ENCODE data around the gene CSF3R. TPM values are rescaled to one million over a fixed set of nuclear protein-coding genes. Genes with fewer than 3 reads are reported as not detected.
A peak's percentile ranks its signal among the peaks of the same experiment; 100 is the strongest.
"Not testable (repeated sequence)": the region's sequence is repeated elsewhere in the genome, so short reads cannot be mapped to it uniquely, and the experiment has no call there.

The CSF3R gene
- total RNA-seq, 4 donors from 2014 or later: 5.9 to 32.5 (median 7.4) TPM

DNA sequence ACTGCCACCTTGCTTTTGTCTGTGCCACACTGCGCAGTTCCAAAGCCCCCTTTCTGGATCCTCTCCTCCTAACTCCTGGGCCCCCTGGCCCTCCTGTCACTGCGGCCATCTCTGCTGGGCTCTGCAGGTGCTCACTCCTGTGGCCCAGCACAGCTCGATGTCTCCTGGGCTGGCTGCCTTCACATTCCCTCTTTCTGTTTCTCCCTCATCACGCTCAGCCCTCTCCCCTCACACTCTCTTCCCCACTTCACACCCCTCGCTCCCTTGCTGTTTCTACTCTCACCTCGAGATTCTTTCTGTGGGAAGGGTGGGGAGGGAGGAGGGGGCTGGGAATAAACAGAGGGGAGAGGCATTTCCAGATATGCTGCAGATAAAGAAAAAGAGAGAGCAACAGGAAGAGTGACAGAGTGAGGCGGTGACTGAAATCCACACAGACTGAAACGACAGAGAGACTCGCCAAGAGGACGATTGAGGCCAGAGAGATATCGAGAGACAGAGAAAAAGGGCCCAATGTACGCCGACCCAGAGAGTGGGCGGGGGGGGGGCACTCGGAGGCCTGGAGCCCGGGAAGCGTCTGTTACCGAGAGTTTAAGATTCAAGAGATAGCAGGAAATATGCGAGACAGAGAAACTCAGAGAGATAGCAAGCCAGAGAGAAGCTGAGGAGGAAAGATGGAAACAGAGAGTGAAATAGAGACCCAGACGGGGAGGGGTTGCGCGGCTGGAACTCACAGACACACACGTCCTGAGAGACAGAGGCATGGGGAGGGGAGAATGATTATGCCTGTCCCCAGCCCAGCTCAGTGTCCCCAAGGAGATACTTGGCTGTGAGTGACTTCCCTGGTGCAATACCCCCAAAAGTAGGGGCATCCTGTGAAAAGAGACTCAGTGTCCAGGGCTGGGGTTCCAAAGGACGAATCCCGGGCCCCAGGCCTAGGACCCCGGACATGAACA, 666 bp downstream of the CSF3R start:
- no peaks in the 10 kb centered on the region for H3K36me3 ChIP-seq
- peaks cover 0 to 4% (median 0%) of the 10 kb centered on the region in 4 donors for H3K4me1 ChIP-seq
- intact Hi-C loops (cut with DNase I): no loop called here
- DNase-seq (ENCODE audit: extremely low spot score): no peak
- peaks cover 0 to 32% (median 0%) of the 10 kb centered on the region in 4 donors for H3K27me3 ChIP-seq
- WGBS: 38% methylated on average over 26 of the region's 26 CpGs
- peak overlapping the region in 3 of 4 donors; percentile 7 to 37 (median 18) for H3K4me3 ChIP-seq
- no peak overlapping the region for H3K27ac ChIP-seq (replicated peaks in 1 of 4)
- no peak for TF ChIP-seq EP300 (IDR thresholded peaks at IDR 0.05)
- no peak for TF ChIP-seq POLR2A (IDR thresholded peaks at IDR 0.05; ENCODE audit: low read depth)
- no peak for TF ChIP-seq POLR2AphosphoS5 (IDR thresholded peaks at IDR 0.05)
- TF ChIP-seq, protein P1, sequence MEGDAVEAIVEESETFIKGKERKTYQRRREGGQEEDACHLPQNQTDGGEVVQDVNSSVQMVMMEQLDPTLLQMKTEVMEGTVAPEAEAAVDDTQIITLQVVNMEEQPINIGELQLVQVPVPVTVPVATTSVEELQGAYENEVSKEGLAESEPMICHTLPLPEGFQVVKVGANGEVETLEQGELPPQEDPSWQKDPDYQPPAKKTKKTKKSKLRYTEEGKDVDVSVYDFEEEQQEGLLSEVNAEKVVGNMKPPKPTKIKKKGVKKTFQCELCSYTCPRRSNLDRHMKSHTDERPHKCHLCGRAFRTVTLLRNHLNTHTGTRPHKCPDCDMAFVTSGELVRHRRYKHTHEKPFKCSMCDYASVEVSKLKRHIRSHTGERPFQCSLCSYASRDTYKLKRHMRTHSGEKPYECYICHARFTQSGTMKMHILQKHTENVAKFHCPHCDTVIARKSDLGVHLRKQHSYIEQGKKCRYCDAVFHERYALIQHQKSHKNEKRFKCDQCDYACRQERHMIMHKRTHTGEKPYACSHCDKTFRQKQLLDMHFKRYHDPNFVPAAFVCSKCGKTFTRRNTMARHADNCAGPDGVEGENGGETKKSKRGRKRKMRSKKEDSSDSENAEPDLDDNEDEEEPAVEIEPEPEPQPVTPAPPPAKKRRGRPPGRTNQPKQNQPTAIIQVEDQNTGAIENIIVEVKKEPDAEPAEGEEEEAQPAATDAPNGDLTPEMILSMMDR (IDR thresholded peaks at IDR 0.05): no peak
- no peaks in the 10 kb centered on the region for H3K9me3 ChIP-seq

DNA sequence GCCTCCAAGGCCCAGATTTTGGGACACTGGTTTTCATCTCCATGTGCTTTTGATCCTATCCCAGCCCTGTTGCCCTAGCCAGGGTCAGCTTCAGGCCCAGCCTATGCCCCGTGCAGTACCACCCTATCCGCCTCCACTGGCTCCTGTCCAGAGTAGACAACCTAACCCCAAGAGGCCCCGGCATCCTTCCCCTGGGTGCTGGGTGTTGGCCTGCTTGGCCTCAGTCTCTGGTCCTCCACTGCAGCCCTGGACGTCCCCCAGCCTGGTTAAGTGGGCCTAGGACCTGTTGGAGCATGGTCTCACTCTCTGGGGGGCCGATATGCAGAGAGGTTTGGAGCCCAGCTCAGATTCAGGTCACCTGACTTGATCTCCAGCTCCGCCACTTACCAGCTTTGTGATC, 1.6 kb downstream of the CSF3R start:
- peaks cover 0 to 32% (median 0%) of the 10 kb centered on the region in 4 donors for H3K27me3 ChIP-seq
- no peak for DNase-seq (ENCODE audit: extremely low spot score)
- no peak overlapping the region for H3K4me3 ChIP-seq
- H3K4me1 ChIP-seq: peaks cover 0 to 4% (median 0%) of the 10 kb centered on the region in 4 donors
- no peaks in the 10 kb centered on the region for H3K36me3 ChIP-seq
- TF ChIP-seq, protein P1 (IDR thresholded peaks at IDR 0.05): no peak
- TF ChIP-seq EP300 (IDR thresholded peaks at IDR 0.05) (no peak), POLR2AphosphoS5 (IDR thresholded peaks at IDR 0.05) (no peak), POLR2A (IDR thresholded peaks at IDR 0.05; ENCODE audit: low read depth) (no peak)
- H3K9me3 ChIP-seq: no peaks in the 10 kb centered on the region
- WGBS: 83% methylated on average over 5 of the region's 6 CpGs
- intact Hi-C loops (cut with DNase I): no loop called here
- no peak overlapping the region for H3K27ac ChIP-seq (replicated peaks in 1 of 4)

DNA sequence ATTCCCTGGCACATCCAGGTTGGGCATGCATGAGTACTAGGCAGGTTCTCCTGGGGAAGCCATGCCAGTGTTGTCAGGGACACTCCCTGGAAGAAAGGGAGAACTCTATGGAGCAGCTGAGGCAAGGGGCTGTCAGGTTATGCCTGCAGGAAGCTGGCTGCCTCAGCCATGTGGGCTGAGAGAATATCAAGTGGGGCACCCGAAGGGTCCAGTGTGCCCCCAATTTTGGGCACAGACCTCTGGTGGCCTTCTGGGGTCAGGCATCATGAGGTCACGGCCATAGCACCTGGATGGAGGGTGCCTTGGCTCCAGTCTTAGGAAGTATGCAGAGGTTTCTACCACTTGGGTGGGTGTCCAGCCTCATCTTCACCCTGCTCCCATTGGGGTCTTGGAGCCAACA, 2.6 kb downstream of the CSF3R start:
- 83% methylated on average over 1 of the region's 2 CpGs for WGBS
- H3K27ac ChIP-seq (replicated peaks in 1 of 4): no peak overlapping the region
- H3K36me3 ChIP-seq: no peaks in the 10 kb centered on the region
- no peaks in the 10 kb centered on the region for H3K9me3 ChIP-seq
- TF ChIP-seq, protein P1 (IDR thresholded peaks at IDR 0.05): no peak
- TF ChIP-seq EP300 (IDR thresholded peaks at IDR 0.05) (no peak), POLR2A (IDR thresholded peaks at IDR 0.05; ENCODE audit: low read depth) (no peak), POLR2AphosphoS5 (IDR thresholded peaks at IDR 0.05) (no peak)
- peaks cover 0 to 4% (median 0%) of the 10 kb centered on the region in 4 donors for H3K4me1 ChIP-seq
- no peak for DNase-seq (ENCODE audit: extremely low spot score)
- intact Hi-C loops (cut with DNase I): no loop called here
- no peak overlapping the region for H3K4me3 ChIP-seq
- H3K27me3 ChIP-seq: peaks cover 0 to 32% (median 0%) of the 10 kb centered on the region in 4 donors

DNA sequence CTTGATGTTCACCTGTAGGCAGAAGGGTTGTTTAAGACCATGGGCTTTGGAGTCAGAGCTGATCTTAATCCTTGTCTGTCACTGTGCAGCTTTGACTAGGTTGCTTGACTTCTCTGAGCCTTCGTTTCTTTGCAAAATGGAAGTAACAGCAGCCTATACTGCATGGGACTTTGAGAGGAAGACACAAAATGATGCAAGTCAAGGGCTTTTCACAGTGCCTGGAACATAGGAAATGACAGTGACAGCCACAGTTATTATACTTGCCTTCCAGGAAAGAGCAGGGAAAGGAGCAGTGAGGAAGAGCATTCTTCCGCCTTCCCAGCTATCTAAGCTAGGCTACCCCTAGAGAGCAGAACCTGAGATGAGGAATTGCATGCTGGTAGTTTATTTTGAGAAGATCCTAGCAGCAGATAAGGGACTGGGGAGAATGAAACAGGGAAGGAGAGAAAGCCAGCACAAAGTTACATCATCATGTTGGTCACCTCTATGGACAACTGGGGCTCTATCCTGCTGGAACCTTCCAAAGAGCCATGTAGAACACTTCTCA, 3.1 kb downstream of the CSF3R start:
- no peak for DNase-seq (ENCODE audit: extremely low spot score)
- TF ChIP-seq POLR2A (IDR thresholded peaks at IDR 0.05; ENCODE audit: low read depth) (no peak), POLR2AphosphoS5 (IDR thresholded peaks at IDR 0.05) (no peak), EP300 (IDR thresholded peaks at IDR 0.05) (no peak)
- TF ChIP-seq, protein P1 (IDR thresholded peaks at IDR 0.05): no peak
- Histone ChIP-seq H3K4me1 (peaks cover 0 to 4% (median 0%) of the 10 kb centered on the region in 4 donors), H3K27me3 (peaks cover 0 to 32% (median 0%) of the 10 kb centered on the region in 4 donors), H3K27ac (replicated peaks in 1 of 4) (no peak overlapping the region), H3K4me3 (no peak overlapping the region), H3K9me3 (no peaks in the 10 kb centered on the region), H3K36me3 (no peaks in the 10 kb centered on the region)
- intact Hi-C loops (cut with DNase I): no loop called here
- WGBS: 78% methylated on average over 2 of the region's 2 CpGs

DNA sequence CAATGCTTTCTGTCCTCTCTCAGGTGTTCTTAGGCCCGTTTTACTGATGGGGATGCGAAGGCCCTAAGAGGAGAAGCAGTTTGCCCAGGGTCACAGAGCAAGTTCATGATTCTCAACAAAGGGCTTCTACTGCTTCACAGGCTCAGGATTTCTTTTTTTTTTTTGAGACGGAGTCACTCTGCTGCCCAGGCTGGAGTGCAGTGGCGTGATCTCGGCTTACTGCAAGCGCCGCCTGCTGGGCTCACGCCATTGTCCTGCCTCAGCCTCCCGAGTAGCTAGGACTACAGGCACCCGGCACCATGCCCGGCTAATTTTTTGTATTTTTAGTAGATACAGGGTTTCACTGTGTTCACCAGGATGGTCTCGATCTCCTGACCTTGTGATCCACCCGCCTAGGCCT, 5.1 kb downstream of the CSF3R start:
- H3K36me3 ChIP-seq; H3K27ac ChIP-seq (replicated peaks in 1 of 4); intact Hi-C loops (cut with DNase I); H3K4me1 ChIP-seq; H3K9me3 ChIP-seq; DNase-seq (ENCODE audit: extremely low spot score); H3K4me3 ChIP-seq: not testable (repeated sequence)
- H3K27me3 ChIP-seq: peaks cover 0 to 27% (median 0%) of the 10 kb centered on the region in 4 donors
- WGBS: 89% methylated on average over 13 of the region's 13 CpGs
